ENCODE results near the gene APPL1. TPM values are rescaled to one million over a fixed set of nuclear protein-coding genes. Genes with fewer than 3 reads are reported as not detected.

Gene APPL1
- total and polyA plus RNA-seq, 10 of the 15 experiments (the other 5 are each of a cell fraction or from before 2014, with no cell fraction given) = 15.0 to 77.6 (median 40.2) TPM

DNA sequence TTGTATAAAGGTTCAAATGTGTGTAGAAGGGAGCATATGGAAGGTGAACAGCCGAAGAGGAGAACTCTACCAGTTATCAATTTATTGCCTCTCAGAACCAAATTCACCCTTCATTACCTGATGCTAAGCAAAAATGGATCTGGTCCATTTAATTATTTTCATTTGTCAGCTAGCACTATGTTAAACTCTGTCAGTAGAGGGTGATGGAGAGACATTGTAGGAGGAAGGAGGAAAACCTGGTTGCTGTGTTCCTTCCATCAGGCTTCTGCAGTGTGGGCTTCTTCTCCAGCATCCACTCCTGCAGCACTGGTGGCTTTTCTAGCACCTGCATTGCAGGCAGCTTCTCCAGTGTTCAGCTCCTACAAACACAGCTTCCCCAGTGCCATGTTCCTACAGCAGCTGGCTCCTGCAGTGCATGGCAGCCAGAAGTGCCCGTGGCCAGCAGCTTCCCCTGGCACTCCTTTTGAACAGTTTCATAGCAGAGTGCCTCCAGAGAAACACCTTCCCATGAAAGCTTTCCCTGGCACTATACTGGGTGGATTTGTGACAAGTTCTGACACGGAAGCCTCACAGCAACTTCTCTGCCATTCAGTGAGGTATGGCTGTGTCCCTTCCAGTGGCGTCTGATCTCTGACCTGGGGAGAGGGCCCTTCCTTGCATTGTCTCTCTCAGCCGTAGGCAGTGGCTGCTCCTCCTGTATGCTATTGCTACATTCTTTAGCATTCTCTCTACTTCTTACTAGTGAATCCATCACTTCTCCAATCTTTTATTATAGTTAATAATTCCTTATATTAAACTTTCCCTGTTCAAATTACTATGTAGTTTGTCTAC is 47.7 kb upstream of the APPL1 start:
- H3K9me3 ChIP-seq (replicated peaks; ENCODE audit: control insufficient read depth, insufficient read depth, low read length) = no peaks in the 10 kb centered on the region
- no peaks in the 10 kb centered on the region for H3K36me3 ChIP-seq (ENCODE audit: control insufficient read depth in 2 of 2, insufficient read depth in 2 of 2, low read length in 1 of 2)
- no peak overlapping the region for H3K4me2 ChIP-seq (ENCODE audit: control insufficient read depth, insufficient read depth)
- intact Hi-C loops (cut with micrococcal nuclease; ENCODE audit: unreplicated experiment) (loop anchor here (10.0 kb wide), 2 partner anchors 215 to 385 kb away; no protein-coding TSS in a partner anchor), in situ Hi-C loops (cut with MboI) (no loop called here)
- H3K4me1 ChIP-seq (ENCODE audit: control insufficient read depth, insufficient read depth, low read length) = no peaks in the 10 kb centered on the region
- 44% methylated on average over 5 of the region's 5 CpGs for WGBS (ENCODE audit: insufficient coverage, insufficient replicate concordance, low lambda C conversion rate, missing lambda C conversion rate)
- no peak for FAIRE-seq
- no peak overlapping the region for H2AFZ ChIP-seq (ENCODE audit: control insufficient read depth, low read depth, low read length)
- no peaks in the 10 kb centered on the region for H3K79me2 ChIP-seq (ENCODE audit: control insufficient read depth, insufficient read depth, low read length)
- CTCF ChIA-PET = interaction anchor here (0.5 to 2.5 kb wide), 20 partner anchors 9 to 673 kb away, joined by 3 to 8 read pairs (median 3); partner anchors contain the start of gene APPL1
- RAD21 ChIA-PET (ENCODE audit: unreplicated experiment) = interaction anchor here (0.7 to 1.6 kb wide), 11 partner anchors 9 to 673 kb away, joined by 3 to 8 read pairs (median 3); no protein-coding TSS in a partner anchor
- POLR2A ChIA-PET = interaction anchor here (0.6 kb wide), 1 partner anchor 686 kb away, joined by 3 read pairs; no protein-coding TSS in a partner anchor
- ATAC-seq = peak; percentile 82
- BruUV-seq (replicated peaks) = no TSS peak
- H3K4me3 ChIP-seq = no peak overlapping the region
- SMC1A ChIA-PET (ENCODE audit: uncharacterized antibody, unreplicated experiment) = interaction anchor here (0.6 to 1.8 kb wide), 10 partner anchors 10 to 953 kb away, joined by 3 to 8 read pairs (median 3); no protein-coding TSS in a partner anchor
- no peak for DNase-seq (ENCODE audit: low read depth, low spot score)
- H4K20me1 ChIP-seq (ENCODE audit: control insufficient read depth, insufficient read depth) = no peaks in the 10 kb centered on the region
- H3K27me3 ChIP-seq (replicated peaks in 1 of 2; ENCODE audit: control insufficient read depth in 2 of 2, insufficient read depth in 2 of 2, low read length in 1 of 2) = no peaks in the 10 kb centered on the region
- TF ChIP-seq SMC3 (IDR thresholded peaks at IDR 0.05; ENCODE audit: borderline replicate concordance, low read length) = peak; percentile 49; the same call in 1 of the 2 replicates
- TF ChIP-seq RELB (IDR thresholded peaks at IDR 0.05; ENCODE audit: low read depth) = no peak
- TF ChIP-seq, protein P1, sequence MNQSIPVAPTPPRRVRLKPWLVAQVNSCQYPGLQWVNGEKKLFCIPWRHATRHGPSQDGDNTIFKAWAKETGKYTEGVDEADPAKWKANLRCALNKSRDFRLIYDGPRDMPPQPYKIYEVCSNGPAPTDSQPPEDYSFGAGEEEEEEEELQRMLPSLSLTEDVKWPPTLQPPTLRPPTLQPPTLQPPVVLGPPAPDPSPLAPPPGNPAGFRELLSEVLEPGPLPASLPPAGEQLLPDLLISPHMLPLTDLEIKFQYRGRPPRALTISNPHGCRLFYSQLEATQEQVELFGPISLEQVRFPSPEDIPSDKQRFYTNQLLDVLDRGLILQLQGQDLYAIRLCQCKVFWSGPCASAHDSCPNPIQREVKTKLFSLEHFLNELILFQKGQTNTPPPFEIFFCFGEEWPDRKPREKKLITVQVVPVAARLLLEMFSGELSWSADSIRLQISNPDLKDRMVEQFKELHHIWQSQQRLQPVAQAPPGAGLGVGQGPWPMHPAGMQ (IDR thresholded peaks at IDR 0.05; ENCODE audit: borderline replicate concordance) = no peak
- TF ChIP-seq, protein P2, sequence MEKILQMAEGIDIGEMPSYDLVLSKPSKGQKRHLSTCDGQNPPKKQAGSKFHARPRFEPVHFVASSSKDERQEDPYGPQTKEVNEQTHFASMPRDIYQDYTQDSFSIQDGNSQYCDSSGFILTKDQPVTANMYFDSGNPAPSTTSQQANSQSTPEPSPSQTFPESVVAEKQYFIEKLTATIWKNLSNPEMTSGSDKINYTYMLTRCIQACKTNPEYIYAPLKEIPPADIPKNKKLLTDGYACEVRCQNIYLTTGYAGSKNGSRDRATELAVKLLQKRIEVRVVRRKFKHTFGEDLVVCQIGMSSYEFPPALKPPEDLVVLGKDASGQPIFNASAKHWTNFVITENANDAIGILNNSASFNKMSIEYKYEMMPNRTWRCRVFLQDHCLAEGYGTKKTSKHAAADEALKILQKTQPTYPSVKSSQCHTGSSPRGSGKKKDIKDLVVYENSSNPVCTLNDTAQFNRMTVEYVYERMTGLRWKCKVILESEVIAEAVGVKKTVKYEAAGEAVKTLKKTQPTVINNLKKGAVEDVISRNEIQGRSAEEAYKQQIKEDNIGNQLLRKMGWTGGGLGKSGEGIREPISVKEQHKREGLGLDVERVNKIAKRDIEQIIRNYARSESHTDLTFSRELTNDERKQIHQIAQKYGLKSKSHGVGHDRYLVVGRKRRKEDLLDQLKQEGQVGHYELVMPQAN (conservative IDR thresholded peaks at IDR 0.05) = no peak
- TF ChIP-seq, protein P3, sequence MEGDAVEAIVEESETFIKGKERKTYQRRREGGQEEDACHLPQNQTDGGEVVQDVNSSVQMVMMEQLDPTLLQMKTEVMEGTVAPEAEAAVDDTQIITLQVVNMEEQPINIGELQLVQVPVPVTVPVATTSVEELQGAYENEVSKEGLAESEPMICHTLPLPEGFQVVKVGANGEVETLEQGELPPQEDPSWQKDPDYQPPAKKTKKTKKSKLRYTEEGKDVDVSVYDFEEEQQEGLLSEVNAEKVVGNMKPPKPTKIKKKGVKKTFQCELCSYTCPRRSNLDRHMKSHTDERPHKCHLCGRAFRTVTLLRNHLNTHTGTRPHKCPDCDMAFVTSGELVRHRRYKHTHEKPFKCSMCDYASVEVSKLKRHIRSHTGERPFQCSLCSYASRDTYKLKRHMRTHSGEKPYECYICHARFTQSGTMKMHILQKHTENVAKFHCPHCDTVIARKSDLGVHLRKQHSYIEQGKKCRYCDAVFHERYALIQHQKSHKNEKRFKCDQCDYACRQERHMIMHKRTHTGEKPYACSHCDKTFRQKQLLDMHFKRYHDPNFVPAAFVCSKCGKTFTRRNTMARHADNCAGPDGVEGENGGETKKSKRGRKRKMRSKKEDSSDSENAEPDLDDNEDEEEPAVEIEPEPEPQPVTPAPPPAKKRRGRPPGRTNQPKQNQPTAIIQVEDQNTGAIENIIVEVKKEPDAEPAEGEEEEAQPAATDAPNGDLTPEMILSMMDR (IDR thresholded peaks at IDR 0.05 in 2 of 3, conservative IDR thresholded peaks at IDR 0.05 in 1 of 3; ENCODE audit: control insufficient read depth in 2 of 3, extremely low read depth in 1 of 3, insufficient read depth in 1 of 3, low read depth in 3 of 3, low read length in 3 of 3) = peak; percentile 50 to 62 (median 57)
- TF ChIP-seq KAT2A (conservative IDR thresholded peaks at IDR 0.05; ENCODE audit: control insufficient read depth, low read depth, low read length) = no peak
- TF ChIP-seq, protein P4, sequence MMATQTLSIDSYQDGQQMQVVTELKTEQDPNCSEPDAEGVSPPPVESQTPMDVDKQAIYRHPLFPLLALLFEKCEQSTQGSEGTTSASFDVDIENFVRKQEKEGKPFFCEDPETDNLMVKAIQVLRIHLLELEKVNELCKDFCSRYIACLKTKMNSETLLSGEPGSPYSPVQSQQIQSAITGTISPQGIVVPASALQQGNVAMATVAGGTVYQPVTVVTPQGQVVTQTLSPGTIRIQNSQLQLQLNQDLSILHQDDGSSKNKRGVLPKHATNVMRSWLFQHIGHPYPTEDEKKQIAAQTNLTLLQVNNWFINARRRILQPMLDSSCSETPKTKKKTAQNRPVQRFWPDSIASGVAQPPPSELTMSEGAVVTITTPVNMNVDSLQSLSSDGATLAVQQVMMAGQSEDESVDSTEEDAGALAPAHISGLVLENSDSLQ (IDR thresholded peaks at IDR 0.05) = no peak
- TF ChIP-seq SPI1 (IDR thresholded peaks at IDR 0.05; ENCODE audit: borderline replicate concordance, insufficient read depth, low read depth, low read length) = no peak
- no peak for TF ChIP-seq ZSCAN29 (IDR thresholded peaks at IDR 0.05)
- TF ChIP-seq RAD21 (IDR thresholded peaks at IDR 0.05; ENCODE audit: insufficient read depth, low read depth, low read length) = peak; percentile 79
- no peak for TF ChIP-seq JUND (IDR thresholded peaks at IDR 0.05; ENCODE audit: low read depth, low read length)
- no peak overlapping the region for H3K27ac ChIP-seq (ENCODE audit: control insufficient read depth, insufficient read depth)
- no peak overlapping the region for H3K9ac ChIP-seq (ENCODE audit: control insufficient read depth, insufficient read depth, low read length)

All from GM12878 (cell line).